MM.1S (cell line): Measurements from ENCODE around the gene CDKN2A.

Source experiments
- CTCF ChIP-seq: fragments of 300-600 bp; sonication (generic); IDR thresholded peaks from 2 replicates; pipeline ENCODE4 v1.5.1; 2016; ENCODE audit warnings: antibody characterized with exemption, low read length, mixed read lengths
- EZH2 ChIP-seq: fragments of 300-600 bp; sonication (generic); optimal IDR thresholded peaks from 2 replicates; pipeline ENCODE3; 2017; ENCODE audit warnings: low read depth, mild to moderate bottlenecking, antibody characterized with exemption, low read length, mixed read lengths

GRCh38 chr9:22005021-22005701, 11.0 kb upstream of the CDKN2A start:
- TF ChIP-seq EZH2 (no peak), CTCF (no peak)
